HG02763 (cell line): ENCODE measurements around the gene SH3GL3.

Experiments used
- ATAC-seq: cut with Tn5 transposase; IDR thresholded peaks from one replicate; pipeline ENCODE4 v1.9.1; 2021; ENCODE audit warnings: mild to moderate bottlenecking, moderate library complexity; ENCODE audit not compliant: unreplicated experiment

Gene SH3GL3

DNA sequence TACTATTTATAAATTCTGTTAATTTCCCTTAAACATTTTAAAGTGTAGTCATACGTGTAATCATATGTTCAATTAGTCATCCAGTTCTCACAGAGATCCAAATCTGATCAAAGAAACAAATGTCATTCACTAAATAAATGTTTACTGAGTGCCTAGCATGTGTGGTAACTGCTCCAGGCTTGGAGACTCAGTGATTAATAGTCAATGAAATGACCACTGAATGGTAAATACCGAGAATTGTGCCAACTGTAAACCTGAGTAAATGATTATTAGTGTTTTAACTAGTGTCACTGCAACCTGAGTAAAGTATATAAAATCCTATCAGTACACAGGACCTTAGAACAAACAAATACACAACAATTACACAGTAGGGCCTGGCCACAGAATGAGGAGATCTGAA, 52.3 kb downstream of the SH3GL3 start:
- no peak for ATAC-seq

DNA sequence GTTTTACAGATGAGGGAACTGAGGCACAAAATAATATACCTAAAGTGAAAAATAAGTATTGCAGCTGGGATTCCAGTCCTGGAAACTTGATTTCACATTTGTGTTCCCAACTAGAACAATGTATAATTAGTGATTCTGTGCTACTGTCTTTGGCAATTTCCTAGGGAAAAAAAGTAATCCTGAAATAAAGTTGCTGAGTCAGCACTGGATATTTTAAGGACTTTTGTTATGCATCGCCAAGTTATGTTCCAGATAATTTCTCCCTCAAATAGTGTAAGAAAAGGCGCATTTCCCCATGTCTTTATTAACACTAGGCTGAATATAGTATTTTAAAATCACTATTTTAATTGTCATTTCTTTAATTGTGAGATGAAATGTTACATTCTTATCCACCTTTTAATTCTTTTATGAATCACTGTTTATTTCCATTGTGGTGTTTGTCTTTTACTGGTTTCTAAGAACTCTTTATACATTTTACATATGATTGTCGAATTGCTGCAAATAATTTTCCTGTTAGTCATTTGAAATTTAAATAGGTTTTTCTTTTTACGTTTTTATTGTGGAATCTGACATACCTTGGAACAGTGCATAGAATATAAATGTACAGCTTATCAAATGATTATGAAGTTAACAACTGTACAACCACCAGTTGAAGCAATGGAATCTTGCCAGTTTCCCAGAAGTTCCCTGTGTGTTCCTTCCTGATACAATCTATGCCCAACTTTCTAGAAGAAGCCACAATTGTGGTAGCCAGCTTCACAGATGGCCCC, 56.6 kb downstream of the SH3GL3 start:
- ATAC-seq, result no peak

DNA sequence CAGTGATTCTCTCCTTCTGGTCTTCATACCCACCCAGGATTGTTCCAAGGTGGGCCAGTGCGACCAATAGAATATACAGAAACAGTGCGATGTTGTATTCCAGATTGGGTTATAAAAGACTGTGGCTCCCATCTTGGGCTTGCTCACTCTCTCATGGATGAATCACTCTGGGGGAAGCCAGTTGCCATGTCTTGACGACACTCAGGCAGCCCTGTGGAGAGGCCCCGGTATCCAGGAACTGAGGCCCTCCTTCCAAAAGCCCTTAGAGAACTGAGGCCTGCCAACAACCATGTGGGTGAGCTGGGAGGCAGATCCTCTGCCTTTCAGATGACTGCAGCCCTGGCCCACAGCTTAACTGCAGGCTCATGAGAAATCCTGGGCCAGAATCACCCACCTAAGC, 57.2 kb downstream of the SH3GL3 start:
- no peak for ATAC-seq

DNA sequence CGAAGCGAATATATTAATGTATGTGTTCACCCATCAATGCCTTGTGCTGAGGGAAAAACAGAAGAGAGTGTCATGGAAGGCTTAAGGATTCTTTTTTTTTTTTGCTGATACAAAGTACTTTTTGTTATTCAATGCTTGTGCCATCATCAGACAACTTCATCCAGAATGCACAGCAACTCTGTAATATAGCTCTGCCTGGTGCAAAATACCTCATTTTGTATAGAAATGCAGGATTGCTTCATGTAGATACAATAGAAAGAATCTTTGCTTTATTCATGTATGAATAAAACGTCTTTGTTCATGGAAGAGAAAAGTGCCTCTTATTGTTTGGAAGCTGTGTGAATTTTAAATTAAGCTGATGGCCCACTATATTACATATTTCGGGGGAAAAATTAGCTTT, 62.9 kb downstream of the SH3GL3 start:
- no peak for ATAC-seq

DNA sequence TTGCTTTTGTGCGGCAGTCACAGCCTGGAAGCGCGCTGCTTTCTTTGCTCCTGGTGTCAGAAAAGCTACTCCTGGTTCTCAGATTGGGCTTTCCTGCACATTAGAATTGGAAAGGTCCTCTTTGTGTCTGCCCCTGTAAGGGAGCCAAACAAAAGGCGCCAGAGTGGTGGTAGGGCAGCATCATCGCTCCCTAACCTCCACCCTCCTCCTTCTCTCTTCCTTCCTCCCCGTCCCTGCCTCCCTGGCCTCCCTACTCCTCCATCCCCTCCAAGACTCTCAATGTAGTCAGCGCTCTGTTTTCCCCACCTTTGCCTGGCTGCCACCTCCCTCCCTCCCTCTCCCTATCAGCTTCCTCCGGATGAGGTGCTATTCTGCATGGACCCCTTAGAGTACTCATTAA, 65.3 kb downstream of the SH3GL3 start:
- ATAC-seq, result no peak

DNA sequence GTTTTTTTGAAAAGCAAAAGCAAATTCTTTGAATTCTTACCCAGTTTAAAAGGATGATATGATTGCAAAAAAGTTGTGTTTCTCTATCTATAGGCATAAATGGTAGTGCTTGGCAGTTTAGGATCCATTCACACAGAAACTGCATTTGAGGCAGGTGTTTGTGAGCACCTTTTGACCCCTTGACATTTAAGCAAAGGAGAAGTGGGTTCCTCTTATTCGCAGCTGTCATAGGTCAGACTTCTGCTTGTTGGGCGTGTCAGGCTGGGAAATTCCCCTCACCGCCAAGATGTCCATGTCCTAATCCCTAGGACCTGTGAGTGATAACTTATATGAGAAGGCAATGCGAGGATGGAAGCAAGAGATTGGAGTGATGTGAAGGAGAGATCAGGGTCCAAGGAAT, 67.4 kb downstream of the SH3GL3 start:
- no peak for ATAC-seq

DNA sequence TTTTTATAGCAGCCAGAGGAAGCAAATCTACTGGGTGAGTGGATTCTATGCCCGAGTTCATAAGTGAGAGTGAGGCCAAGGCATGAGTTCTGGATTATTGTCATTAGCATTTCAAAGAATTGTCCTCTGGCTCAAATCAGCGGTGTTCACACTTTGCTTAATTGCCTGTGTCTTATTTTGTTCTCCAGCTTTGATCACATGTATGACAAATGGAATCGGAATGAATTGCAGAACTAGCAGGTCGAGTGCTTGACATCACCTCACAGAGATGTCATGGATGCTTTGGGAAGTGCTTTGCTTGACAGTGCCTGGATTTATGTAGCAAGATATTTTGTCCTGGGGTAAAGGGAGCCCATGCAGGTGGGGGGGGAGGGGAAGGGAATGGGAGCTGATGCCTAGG, 68.0 kb downstream of the SH3GL3 start:
- no peak for ATAC-seq

DNA sequence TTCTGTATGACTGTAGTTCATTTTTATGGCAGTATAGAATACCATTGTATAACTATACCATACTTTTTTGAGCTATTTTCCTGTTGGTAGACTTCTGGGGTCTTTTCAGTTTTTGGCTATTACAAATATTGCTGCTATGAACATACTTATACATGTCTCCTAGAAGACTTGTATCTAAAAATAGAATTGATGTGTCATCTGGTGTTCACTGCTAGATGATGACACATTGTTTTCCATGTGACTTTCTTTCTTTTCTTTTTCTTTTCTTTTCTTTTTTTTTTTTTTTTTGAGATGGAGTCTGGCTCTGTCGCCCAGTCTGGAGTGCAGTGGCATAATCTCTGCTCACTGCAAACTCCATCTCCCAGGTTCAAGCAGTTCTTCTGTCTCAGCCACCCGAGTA, 69.8 kb downstream of the SH3GL3 start:
- ATAC-seq, result no peak

DNA sequence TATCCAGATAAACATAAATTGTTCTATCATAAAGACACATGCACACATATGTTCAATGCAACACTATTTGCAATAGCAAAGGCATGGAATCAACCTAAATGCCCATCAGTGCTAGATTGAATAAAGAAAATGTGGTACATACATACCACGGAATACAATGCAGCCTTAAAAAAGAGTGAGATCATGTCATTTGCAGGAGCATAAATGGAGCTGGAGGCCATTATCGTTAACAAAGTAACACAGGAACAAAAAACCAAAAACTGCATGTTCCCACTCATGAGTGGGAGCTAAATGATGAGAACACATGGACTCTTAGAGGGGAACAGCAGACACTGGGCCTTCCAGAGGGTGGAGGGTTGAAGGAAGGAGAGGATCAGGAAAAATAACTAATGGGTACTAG, 79.2 kb downstream of the SH3GL3 start:
- no peak for ATAC-seq

DNA sequence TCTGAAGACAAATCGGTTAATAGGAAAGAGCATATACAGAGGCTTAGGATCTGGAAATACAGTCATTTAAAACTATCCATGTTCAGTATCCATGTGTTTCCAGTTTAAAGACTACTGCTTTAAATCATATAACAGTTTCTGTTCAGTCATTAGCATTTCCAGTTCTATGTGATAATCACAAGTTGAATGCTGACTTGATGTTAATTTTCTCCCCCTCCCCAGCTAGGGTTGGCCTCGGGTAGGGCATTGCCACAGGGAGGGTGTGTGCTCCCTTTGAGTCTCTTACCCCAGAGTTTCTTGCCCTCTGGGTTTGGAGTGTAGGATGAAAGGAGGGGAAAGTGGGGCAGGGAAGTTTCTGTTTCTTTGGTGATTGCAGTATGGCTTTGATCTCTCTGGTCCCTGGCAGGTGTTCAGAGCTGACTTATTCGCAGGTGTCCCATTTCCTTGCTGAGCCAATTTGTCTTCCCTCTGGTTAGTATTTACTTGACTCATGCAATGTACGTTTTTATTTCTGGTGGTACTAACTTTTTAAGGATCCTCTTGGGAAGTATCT, 86.3 kb downstream of the SH3GL3 start:
- ATAC-seq, result no peak

DNA sequence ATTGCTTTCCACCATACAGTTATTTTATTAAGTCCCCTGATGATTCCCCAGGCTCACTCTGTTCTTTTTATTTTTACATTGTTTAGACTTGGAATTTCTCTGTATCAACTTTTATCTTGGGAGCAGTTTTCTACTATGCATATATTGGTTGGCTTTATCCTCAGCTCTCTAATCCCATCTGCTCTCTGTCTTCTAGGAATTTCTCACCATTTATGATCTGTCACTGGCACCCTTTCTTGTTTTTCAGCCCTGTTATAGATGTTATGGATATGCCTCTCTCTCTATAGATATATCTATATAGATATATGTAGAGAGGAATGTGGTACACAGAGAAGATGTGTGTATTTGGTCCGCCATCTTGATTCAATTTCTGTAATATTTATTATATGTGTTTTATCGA, 90.5 kb downstream of the SH3GL3 start:
- no peak for ATAC-seq

DNA sequence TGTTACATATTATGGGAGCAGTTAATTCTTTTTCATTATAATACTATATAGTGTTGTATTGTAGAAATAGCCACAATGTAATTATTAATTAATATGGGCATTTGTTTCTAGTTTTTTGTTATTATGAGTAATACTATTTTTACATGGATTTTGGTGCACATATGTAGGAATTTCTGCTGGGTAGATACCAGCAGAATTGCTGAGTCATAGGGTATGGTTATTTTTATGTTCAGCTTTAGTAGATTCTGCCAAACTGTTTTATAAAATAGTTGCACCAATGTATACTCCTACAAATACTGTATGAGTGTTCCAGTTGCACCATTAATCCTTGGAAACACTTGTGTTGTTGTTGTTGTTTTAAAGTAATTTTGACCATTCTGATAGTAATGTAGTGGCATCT, 91.5 kb downstream of the SH3GL3 start:
- ATAC-seq, result no peak

DNA sequence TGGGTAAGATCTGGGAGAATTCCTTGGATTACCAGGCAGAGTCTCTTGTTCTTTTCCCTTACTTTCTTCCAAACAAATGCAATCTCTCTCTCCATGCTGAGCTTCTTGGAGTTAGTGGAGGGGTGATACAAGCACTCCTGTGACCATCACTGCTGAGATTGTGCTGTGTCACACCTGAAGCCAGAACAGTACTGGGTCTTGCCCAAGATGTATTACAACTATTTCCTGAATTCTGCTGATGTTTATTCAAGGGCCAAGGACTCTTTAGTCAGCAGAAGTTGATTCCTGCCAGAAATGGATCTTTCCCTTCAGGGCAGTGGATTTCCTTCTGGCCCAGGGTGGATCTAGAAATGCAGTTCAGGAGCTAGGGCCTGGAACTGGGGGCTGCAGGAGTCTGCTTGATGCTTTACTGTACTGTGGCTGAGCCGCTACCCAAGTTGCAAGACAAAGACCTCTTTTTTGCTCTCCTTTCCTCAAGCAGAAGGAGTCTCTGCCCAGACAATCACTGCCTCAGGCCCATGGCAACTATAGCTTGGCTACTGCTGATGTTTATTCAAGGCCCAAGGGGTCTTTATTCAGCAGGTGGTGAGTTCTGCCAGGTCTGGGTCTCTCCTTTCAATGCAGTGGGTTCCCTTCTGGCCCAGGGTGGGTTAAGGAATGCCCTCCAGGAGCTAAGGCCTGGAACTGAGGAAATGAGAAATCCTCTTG, 98.8 kb downstream of the SH3GL3 start:
- no peak for ATAC-seq

DNA sequence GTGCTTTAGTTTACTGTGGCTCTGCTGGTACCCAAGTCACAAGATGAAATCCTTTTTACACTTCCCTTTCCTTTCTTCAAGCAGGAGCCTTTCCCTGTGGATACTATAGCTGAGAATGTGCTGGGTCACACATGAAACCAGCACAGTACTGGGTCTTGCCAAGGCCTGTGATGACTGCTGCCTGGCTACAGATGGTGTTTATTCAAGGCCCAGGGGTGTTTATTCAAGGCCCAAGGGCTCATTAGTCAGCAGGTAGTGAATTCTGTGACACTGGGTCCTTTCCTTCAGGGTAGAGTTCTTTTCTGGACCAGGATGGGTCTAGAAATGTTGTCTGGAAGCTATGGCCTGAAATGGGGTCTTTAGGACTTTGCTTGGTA, 99.4 kb downstream of the SH3GL3 start:
- ATAC-seq, result no peak

DNA sequence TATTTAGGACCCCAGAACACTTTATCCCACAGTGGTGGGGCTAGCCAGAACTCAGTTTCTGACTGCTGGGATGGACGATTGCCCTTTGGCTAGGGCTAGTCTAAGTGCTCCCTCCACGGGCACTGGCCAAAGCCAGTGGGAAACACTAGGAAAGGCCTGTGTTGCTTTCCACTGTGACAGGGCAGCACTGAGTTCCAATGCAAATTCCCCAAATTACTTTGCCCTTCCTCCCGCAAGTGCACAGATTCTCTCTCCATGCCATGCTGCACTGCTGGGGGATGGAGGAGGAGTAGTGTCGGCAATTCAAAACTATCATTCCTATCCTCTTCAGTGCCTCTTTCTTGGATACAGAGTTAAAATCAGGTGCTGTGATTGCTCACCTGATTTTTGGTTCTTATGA, 100.0 kb downstream of the SH3GL3 start:
- ATAC-seq, result no peak

DNA sequence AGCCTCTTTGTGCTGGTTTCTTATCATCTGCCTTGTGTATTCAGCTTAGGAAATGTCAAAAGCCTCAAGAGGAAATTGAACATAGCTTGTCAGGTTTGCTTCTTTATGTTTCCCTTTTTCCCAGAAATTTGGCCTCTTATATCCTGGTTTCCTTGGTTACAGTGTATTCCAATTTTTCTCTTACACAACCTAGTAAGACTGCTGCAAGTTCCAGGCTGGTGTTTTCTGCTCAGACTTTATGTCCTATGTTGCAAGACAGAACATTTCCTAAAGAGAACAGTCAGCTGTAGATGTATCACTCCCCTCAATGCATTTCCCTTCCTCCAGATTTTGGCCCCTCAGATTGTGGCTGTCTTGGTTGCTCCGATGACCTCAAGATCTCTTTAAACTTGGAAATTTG, 102.5 kb downstream of the SH3GL3 start:
- no peak for ATAC-seq

DNA sequence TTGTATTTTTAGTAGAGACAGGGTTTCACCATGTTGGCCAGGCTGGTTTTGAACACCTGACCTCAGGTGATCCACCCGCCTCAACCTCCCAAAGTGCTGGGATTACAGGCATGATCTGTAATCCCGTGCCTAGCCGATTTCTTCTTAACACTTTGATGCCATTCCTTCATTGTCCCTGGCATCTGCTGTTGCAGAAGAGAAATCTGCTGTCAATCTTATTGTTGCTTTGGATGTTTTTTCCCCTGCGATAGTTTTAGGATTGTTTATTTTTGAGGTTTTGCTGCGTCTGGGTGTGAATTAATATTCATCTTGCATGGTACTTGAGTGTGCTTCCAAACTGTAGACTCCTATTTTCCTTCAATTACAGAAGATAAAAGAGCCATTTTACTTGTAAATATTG, 107.4 kb downstream of the SH3GL3 start:
- ATAC-seq, result no peak

DNA sequence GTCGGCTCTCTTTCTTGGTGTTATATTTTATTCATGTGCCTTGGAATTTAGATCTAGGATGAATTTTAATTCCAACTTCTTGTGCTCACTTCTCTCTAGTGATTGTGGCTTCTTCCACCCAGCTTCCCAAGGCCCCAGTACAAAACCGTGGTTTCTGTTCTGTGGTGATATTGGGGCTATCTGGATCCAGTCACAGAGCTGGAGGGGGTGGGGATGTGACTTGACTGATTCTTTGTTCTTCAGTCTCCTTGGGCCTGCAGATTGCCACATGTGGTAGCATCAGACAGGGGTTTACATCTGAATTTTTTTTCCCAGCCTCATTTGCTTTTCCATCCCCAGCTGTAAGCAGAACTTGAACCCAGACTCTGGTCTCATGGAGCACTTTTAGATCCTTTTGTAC, 108.2 kb downstream of the SH3GL3 start:
- no peak for ATAC-seq

DNA sequence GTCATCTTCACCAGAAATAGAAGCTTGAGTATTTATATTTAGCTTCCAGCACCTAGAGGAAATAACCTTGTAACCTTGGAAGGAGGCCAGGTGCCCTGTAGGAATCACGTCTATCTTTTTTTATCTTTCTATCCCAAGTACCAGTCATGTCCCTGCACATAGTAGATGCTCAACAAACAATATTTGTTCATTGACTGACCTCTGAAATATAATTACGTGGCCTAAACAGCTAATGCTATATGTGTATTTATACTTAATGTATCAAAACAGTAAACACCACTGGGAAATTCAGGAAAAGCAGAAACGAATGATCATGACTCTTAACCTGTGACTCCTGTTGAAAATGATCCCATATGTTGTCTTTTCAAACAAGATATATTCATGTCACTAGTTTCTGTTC, 108.9 kb downstream of the SH3GL3 start:
- no peak for ATAC-seq

DNA sequence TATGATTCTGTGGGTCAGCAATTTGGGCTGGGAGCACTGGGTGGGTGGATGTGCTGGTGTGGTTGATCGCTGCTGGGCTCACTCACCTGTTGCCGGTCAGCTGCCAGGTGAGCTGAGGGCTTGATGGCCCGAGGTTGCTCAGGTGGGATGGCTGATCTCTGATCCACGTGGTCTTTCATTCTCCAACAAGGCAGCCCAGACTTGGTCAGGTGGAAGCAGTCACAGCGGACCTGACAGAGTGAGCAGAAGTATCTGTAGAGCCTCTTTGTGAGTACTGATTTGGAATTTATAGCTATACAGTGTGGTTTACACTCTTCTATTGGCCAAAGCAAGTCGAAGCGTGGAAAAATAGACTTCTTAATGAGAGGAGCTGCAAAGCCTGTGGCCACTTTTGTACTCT, 109.6 kb downstream of the SH3GL3 start:
- ATAC-seq, result no peak

DNA sequence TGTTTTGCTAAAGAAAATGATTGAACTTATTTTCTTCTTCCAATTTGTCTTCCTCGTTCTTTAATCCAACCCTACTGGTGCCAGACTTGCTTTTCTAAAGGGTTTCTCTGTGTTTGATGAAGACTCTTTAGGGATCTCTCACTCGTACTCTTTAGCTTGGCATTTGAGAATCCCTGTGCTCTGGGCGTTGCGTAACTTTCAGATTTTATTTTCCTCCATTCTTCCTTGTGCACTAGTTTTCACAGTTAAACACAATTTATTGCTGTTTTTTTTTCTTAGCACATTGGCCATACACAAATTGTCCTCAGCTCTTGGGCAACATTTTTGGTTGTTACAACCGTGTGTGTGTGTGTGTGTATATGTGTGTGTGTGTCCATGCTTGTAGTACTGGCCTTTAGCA, 111.0 kb downstream of the SH3GL3 start:
- ATAC-seq, result no peak

DNA sequence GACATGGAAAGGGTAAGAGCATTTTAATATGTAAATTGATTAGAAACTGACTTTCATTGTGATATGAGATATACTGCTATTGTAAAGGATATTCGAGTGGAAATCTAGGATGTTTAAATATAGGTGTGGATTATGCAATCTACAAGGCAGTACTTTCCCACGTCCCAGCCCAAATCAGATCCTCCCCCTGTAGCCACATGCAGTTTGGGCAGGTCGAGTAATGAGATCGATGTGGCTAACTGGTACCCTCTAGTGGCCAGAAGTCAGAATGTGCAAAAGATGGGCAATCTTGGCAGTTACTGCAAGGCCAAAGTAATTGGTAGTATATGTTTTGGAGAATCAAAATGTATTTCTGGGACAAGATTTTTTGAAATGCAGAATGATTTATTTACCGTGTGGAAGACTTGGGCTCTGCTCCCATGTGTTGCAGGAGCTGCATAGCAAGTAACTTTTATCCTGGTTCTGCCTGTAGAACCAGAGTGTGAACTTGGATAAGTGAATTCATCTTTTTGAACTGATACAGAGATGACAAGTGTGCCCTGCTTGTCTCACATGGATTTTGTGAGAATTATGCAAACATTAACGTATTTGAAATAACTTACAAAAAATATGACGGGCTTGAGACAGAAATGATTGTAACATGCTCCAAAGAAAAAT, 112.3 kb downstream of the SH3GL3 start:
- no peak for ATAC-seq
